IMR-90 (cell line): ENCODE measurements around the gene TMEM170B. TPM values are rescaled to one million over a fixed set of nuclear protein-coding genes. Genes with fewer than 3 reads are reported as not detected.

Experiments
- ATAC-seq: fragments of 200-7000 bp; cut with Tn5 transposase; 2 replicates; pipeline ENCODE4 v1.9.1; 2020; ENCODE audit warnings: low read depth, mild to moderate bottlenecking, moderate library complexity
- BruUV-seq: library from RNA; stranded (reverse); fragments of 400-500 nt; replicated peaks from 2 replicates; lab custom pipeline; 2021; lab: Mats Ljungman, UMichigan
- CTCF ChIA-PET: fragments of 300-600 bp; formaldehyde crosslinking; extraction: SDS; loops from one replicate; lab custom pipeline; 2021; ENCODE audit warnings: antibody characterized with exemption; lab: Yijun Ruan, JAX
- POLR2A ChIA-PET: fragments of 300-600 bp; sonication (Branson Sonifier 250); formaldehyde crosslinking; loops from one replicate; lab custom pipeline; 2022; ENCODE audit warnings: antibody characterized with exemption; ENCODE audit not compliant: unreplicated experiment; lab: Charles Lee
- DNase-seq: peaks from one replicate; pipeline ENCODE4 v3.0.0; 2013
- H2AFZ ChIP-seq: replicated peaks from 2 replicates; pipeline ENCODE3; 2013; ENCODE audit warnings: low read length, mild to moderate bottlenecking; ENCODE audit not compliant: poor library complexity
- H2AK5ac ChIP-seq: 2 replicates; pipeline ENCODE4 v1.6.1; 2013; ENCODE audit warnings: low read depth, low read length, inconsistent platforms
- H2AK9ac ChIP-seq: replicated peaks from 2 replicates; pipeline ENCODE3; 2013; ENCODE audit warnings: mild to moderate bottlenecking, low read depth, low read length, moderate library complexity; ENCODE audit not compliant: poor library complexity
- H2BK120ac ChIP-seq: 2 replicates; pipeline ENCODE4 v1.6.1; 2013; ENCODE audit warnings: low read depth, low read length, inconsistent platforms
- H2BK15ac ChIP-seq: 3 replicates; pipeline ENCODE4 v1.6.1; 2013; ENCODE audit warnings: low read depth, low read length, inconsistent platforms
- H2BK20ac ChIP-seq: 2 replicates; pipeline ENCODE4 v1.6.1; 2013; ENCODE audit warnings: low read depth, mild to moderate bottlenecking, inconsistent platforms, low read length, moderate library complexity
- H2BK5ac ChIP-seq: 2 replicates; pipeline ENCODE4 v1.6.1; 2013; ENCODE audit warnings: mild to moderate bottlenecking, low read depth, low read length, inconsistent platforms; ENCODE audit not compliant: poor library complexity, severe bottlenecking
- H3K14ac ChIP-seq: replicated peaks from 2 replicates; pipeline ENCODE4 v1.6.1; 2013; ENCODE audit warnings: low read depth, low read length, inconsistent platforms
- H3K18ac ChIP-seq: 2 replicates; pipeline ENCODE4 v1.6.1; 2013; ENCODE audit warnings: low read depth, low read length, control low read depth
- H3K23ac ChIP-seq: 2 replicates; pipeline ENCODE4 v1.6.1; 2013; ENCODE audit warnings: low read depth, low read length, inconsistent platforms
- H3K27ac ChIP-seq: 2 replicates; pipeline ENCODE4 v1.5.1; 2013; ENCODE audit warnings: mild to moderate bottlenecking, control low read depth, low read length; ENCODE audit not compliant: insufficient read depth
- H3K27me3 ChIP-seq: 2 replicates; pipeline ENCODE4 v1.6.1; 2013; ENCODE audit warnings: low read length; ENCODE audit not compliant: control insufficient read depth, insufficient read depth
- H3K36me3 ChIP-seq: 2 replicates; pipeline ENCODE4 v1.6.1; 2013; ENCODE audit warnings: low read length, mixed read lengths; ENCODE audit not compliant: control insufficient read depth, insufficient read depth
- H3K4ac ChIP-seq: 2 replicates; pipeline ENCODE4 v1.6.1; 2013; ENCODE audit warnings: low read depth, low read length, inconsistent platforms
- H3K4me1 ChIP-seq: 2 replicates; pipeline ENCODE4 v1.6.1; 2013; ENCODE audit warnings: low read length, mixed read lengths; ENCODE audit not compliant: control insufficient read depth, insufficient read depth
- H3K4me2 ChIP-seq: 2 replicates; pipeline ENCODE4 v1.6.1; 2013; ENCODE audit warnings: low read depth, mild to moderate bottlenecking, control low read depth, low read length, moderate library complexity
- H3K4me3 ChIP-seq: 2 replicates; pipeline ENCODE4 v1.5.1; 2013; ENCODE audit warnings: low read depth, mild to moderate bottlenecking, control low read depth, low read length, moderate library complexity; ENCODE audit not compliant: insufficient read depth
- H3K56ac ChIP-seq: 2 replicates; pipeline ENCODE4 v1.6.1; 2013; ENCODE audit warnings: low read length, inconsistent platforms; ENCODE audit not compliant: insufficient read depth; ENCODE audit errors: extremely low read depth
- H3K79me1 ChIP-seq, 2 experiments: 2 replicates each; pipeline ENCODE4 v1.6.1; 2013; ENCODE audit warnings: low read length in 2 of 2, inconsistent platforms in 1 of 2, low read depth in 1 of 2
- H3K9ac ChIP-seq: 2 replicates; pipeline ENCODE4 v1.6.1; 2013; ENCODE audit warnings: low read depth, low read length, control low read depth
- H3K9me1 ChIP-seq: 2 replicates; pipeline ENCODE4 v1.6.1; 2013; ENCODE audit warnings: low read length, inconsistent platforms; ENCODE audit not compliant: insufficient read depth
- H3K9me3 ChIP-seq: 2 replicates; pipeline ENCODE4 v1.6.1; 2013; ENCODE audit warnings: low read length; ENCODE audit not compliant: control insufficient read depth, insufficient read depth
- H4K20me1 ChIP-seq: 2 replicates; pipeline ENCODE4 v1.6.1; 2013; ENCODE audit warnings: low read length, inconsistent platforms; ENCODE audit not compliant: insufficient read depth
- H4K5ac ChIP-seq: 2 replicates; pipeline ENCODE4 v1.6.1; 2013; ENCODE audit warnings: mild to moderate bottlenecking, low read depth, low read length, control low read depth
- H4K8ac ChIP-seq, 2 experiments: 2 replicates each; pipeline ENCODE4 v1.6.1; 2013; ENCODE audit warnings: low read depth in 2 of 2, low read length in 2 of 2, control low read depth in 1 of 2, inconsistent platforms in 1 of 2
- H4K91ac ChIP-seq: 2 replicates; pipeline ENCODE4 v1.6.1; 2013; ENCODE audit warnings: low read depth, low read length, inconsistent platforms; ENCODE audit not compliant: insufficient read depth
- BHLHE40 ChIP-seq: fragments of 150-350 bp; IDR thresholded peaks from 2 replicates; pipeline ENCODE4 v1.6.1; 2016; ENCODE audit warnings: mild to moderate bottlenecking, low read depth, low read length
- CEBPB ChIP-seq: IDR thresholded peaks from 2 replicates; pipeline ENCODE4 v1.6.1; 2012; ENCODE audit warnings: low read depth, low read length, improper control_type of control experiment
- CHD1 ChIP-seq: IDR thresholded peaks from 2 replicates; pipeline ENCODE4 v1.6.1; 2012; ENCODE audit warnings: low read depth, low read length, improper control_type of control experiment
- CTCF ChIP-seq: conservative IDR thresholded peaks from 2 replicates; pipeline ENCODE4 v1.5.1; 2012; ENCODE audit warnings: mild to moderate bottlenecking, low read depth, low read length, improper control_type of control experiment
- ELK1 ChIP-seq: fragments of 150-350 bp; IDR thresholded peaks from 2 replicates; pipeline ENCODE4 v1.6.1; 2016; ENCODE audit warnings: low read depth, mild to moderate bottlenecking, low read length, moderate library complexity, borderline replicate concordance
- MAFK ChIP-seq: IDR thresholded peaks from 2 replicates; pipeline ENCODE4 v1.6.1; 2012; ENCODE audit warnings: low read depth, low read length, improper control_type of control experiment
- MAZ ChIP-seq: IDR thresholded peaks from 2 replicates; pipeline ENCODE4 v1.6.1; 2012; ENCODE audit warnings: low read depth, mild to moderate bottlenecking, low read length, improper control_type of control experiment, moderate library complexity, borderline replicate concordance
- MXI1 ChIP-seq: IDR thresholded peaks from 2 replicates; pipeline ENCODE4 v1.6.1; 2012; ENCODE audit warnings: low read depth, mild to moderate bottlenecking, low read length, moderate library complexity, borderline replicate concordance
- NFE2L2 ChIP-seq: fragments of 150-350 bp; IDR thresholded peaks from 2 replicates; pipeline ENCODE4 v1.6.1; 2016; ENCODE audit warnings: low read depth, mild to moderate bottlenecking, low read length
- POLR2A ChIP-seq: IDR thresholded peaks from 2 replicates; pipeline ENCODE4 v1.6.1; 2012; ENCODE audit warnings: mild to moderate bottlenecking, low read depth, low read length
- RAD21 ChIP-seq: IDR thresholded peaks from 2 replicates; pipeline ENCODE4 v1.6.1; 2012; ENCODE audit warnings: low read length, improper control_type of control experiment
- RCOR1 ChIP-seq: IDR thresholded peaks from 2 replicates; pipeline ENCODE4 v1.6.1; 2012; ENCODE audit warnings: mild to moderate bottlenecking, low read length, improper control_type of control experiment; ENCODE audit not compliant: insufficient replicate concordance
- RFX5 ChIP-seq: IDR thresholded peaks from 2 replicates; pipeline ENCODE4 v1.8.0; 2012; ENCODE audit warnings: low read depth, mild to moderate bottlenecking, low read length, moderate library complexity
- SMC3 ChIP-seq: fragments of 150-350 bp; IDR thresholded peaks from 2 replicates; pipeline ENCODE4 v1.6.1; 2016; ENCODE audit warnings: low read depth, mild to moderate bottlenecking, antibody characterized with exemption, low read length, moderate library complexity
- USF2 ChIP-seq: fragments of 150-350 bp; IDR thresholded peaks from 2 replicates; pipeline ENCODE4 v1.6.1; 2017; ENCODE audit warnings: mild to moderate bottlenecking, antibody characterized with exemption, low read length, low read depth
- WGBS, 2 experiments: methylation state at CpG; one replicate each; pipeline versions ENCODE4 v1.1.5 to v1.1.7; 2013; ENCODE audit warnings: missing lambda C conversion rate in 2 of 2; ENCODE audit not compliant: insufficient read length in 1 of 2; ENCODE audit errors: extremely low coverage in 2 of 2; 5-methylcytosine and 5-hydroxymethylcytosine counted together
- dilution Hi-C: fragments of 300-500 bp; cut with HindIII; formaldehyde crosslinking; loops from one replicate; pipeline ENCODE4 v1.14.3; 2018; ENCODE audit warnings: low sequenced_read_pairs; ENCODE audit not compliant: unreplicated experiment
- in situ Hi-C: fragments of 300-500 bp; cut with MboI; formaldehyde crosslinking; loops from 3 replicates; pipeline ENCODE4 v1.14.3; 2019; ENCODE audit warnings: low sequenced_read_pairs, inconsistent platforms, mixed read lengths
- intact Hi-C: fragments of 100-400 bp; cut with micrococcal nuclease; formaldehyde crosslinking; loops from 2 replicates; pipeline ENCODE4 v1.10.0; 2022
- polyA plus RNA-seq, 3 experiments: library from polyadenylated mRNA; depleted of rRNA; stranded (reverse); fragments of >200 nt; gene quantifications; 2 replicates each; pipeline ENCODE4 v1.2.3, GENCODE V29; 2012; ENCODE audit warnings: low replicate concordance in 1 of 3
- total RNA-seq: library from RNA; depleted of rRNA; stranded (reverse); fragments of >200 nt; gene quantifications from 2 replicates; pipeline ENCODE4 v1.2.3, GENCODE V29; 2012

TMEM170B gene
- total and polyA plus RNA-seq, 2 of the 4 experiments (the other 2 are of a cell fraction): 0.10 to 0.18 TPM

- POLR2A ChIA-PET: interaction anchor here (0.6 kb wide), 2 partner anchors 17 to 26 kb away, joined by 3 read pairs; no protein-coding TSS in a partner anchor
- BruUV-seq: no TSS peak
- in situ Hi-C loops: no loop called here
- no peak for TF ChIP-seq MXI1
- peak; percentile 37; the same call in 1 of the 2 replicates for TF ChIP-seq BHLHE40
- no peak for TF ChIP-seq CTCF
- 0 out of 2 replicates have a peak, but pooled peaks have one; percentile 6 for TF ChIP-seq MAFK
- TF ChIP-seq ELK1: no peak
- no peak for TF ChIP-seq RAD21
- TF ChIP-seq RFX5: no peak
- TF ChIP-seq NFE2L2: no peak
- TF ChIP-seq MAZ: peak; percentile 50; the same call in 1 of the 2 replicates
- peak; percentile 42; the same call in 1 of the 2 replicates for TF ChIP-seq CEBPB
- TF ChIP-seq USF2: no peak
- no peak for TF ChIP-seq SMC3
- TF ChIP-seq RCOR1: peak; percentile 88
- peak; percentile 34; the same call in 1 of the 2 replicates for TF ChIP-seq POLR2A
- TF ChIP-seq CHD1: no peak
These were observed 76.3 kb downstream of the TMEM170B start for GRCh38 chr6:11613858-11614257.

More at GRCh38 chr6:11613858-11614257, 76.3 kb downstream of the TMEM170B start:
- H3K79me1 ChIP-seq: peaks cover 0 to 21% of the 10 kb centered on the region in 2 experiments; a peak in 2 of 4 replicates
- peak overlapping the region; percentile 68 for H2AK9ac ChIP-seq
- H3K23ac ChIP-seq: peak overlapping the region; percentile 99
- dilution Hi-C loops: no loop called here
- peak overlapping the region; percentile 76 for H2BK5ac ChIP-seq
- H4K8ac ChIP-seq: peak overlapping the region; percentile 86 to 98
- peaks cover 26% of the 10 kb centered on the region for H3K9me1 ChIP-seq
- peak overlapping the region; percentile 99 for H4K91ac ChIP-seq
- H3K27me3 ChIP-seq: no peaks in the 10 kb centered on the region
- H3K36me3 ChIP-seq: no peaks in the 10 kb centered on the region
- peak overlapping the region; percentile 100 for H2BK20ac ChIP-seq
- peak overlapping the region; percentile 95 for H4K5ac ChIP-seq
- peak overlapping the region; percentile 97 for H2BK15ac ChIP-seq
- no CpG with 5 or more reads among the region's 4 CpGs for WGBS, 2 experiments
- peak overlapping the region; percentile 13; the same call in 1 of the 2 replicates for H3K4me2 ChIP-seq
- H3K4me3 ChIP-seq: no peak overlapping the region
- H4K20me1 ChIP-seq: no peaks in the 10 kb centered on the region
- ATAC-seq (peak; percentile 47), DNase-seq (peak; percentile 98)
- H2AK5ac ChIP-seq: peak overlapping the region; percentile 100
- intact Hi-C loops: loop anchor here (1.0 kb wide), 1 partner anchor 28 kb away; no protein-coding TSS in a partner anchor
- peak overlapping the region; percentile 98 for H3K56ac ChIP-seq
- no peaks in the 10 kb centered on the region for H3K9me3 ChIP-seq
- CTCF ChIA-PET: interaction anchor here (0.6 to 1.1 kb wide), 2 partner anchors 23 to 58 kb away, joined by 3 read pairs; no protein-coding TSS in a partner anchor
- peak overlapping the region; percentile 30; the same call in 1 of the 2 replicates for H3K9ac ChIP-seq
- H3K18ac ChIP-seq: peak overlapping the region; percentile 96; the same call in 1 of the 2 replicates
- peak overlapping the region; percentile 60 for H2AFZ ChIP-seq
- peak overlapping the region; percentile 100 for H3K4ac ChIP-seq
- peak overlapping the region; percentile 99 for H3K14ac ChIP-seq
- H3K4me1 ChIP-seq: peaks cover 28% of the 10 kb centered on the region
- peak overlapping the region; percentile 100 for H2BK120ac ChIP-seq
- H3K27ac ChIP-seq: peak overlapping the region; percentile 80
